Measurements from ENCODE around the gene CD164.

CD164 gene

DNA sequence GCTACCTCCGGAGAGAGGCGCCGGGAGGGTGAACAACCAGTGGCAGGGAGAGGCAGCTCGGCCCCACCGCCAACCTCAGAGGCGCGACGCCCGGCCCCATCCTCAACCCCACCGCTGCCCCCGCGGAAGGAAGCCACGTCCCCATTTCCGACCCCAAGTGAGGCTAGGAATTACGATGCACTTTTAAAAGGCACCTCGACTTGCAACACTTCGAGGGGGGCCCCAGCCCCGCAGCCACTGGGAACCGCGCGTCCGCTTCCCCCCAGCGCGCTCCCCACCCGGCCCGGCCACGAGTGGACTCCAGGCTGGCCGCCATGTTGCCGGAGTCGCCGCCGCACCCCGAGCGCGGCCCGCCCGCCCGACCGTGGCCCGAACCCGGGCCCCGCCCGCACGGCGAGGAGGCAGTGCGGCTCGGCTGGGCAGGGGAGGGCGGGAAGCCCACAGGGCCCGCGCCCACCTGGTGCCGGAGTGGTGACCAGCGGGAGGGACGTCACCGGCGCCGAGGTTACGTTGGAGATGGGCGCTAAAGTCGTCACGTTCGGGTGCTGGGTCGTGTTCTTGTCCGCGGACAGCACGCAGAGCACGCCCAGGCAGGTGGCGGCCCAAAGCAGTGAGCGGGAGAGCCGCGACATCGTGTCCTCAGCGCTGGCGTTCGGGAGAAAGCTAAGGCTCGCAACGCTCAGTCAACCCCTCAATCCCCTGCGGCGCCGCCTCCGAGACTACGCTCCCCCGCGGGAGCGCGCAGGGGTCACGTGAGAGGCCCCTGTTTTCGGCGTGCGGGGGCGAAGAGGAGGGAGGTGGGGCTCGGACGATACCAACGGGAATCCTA lies at the start of gene CD164:
CD164 (minus strand) TSS at position 721 of the 829 bp plus-strand sequence; CDS start at position 632, 89 bp downstream.
- peak; percentile 97 for DNase-seq

DNA sequence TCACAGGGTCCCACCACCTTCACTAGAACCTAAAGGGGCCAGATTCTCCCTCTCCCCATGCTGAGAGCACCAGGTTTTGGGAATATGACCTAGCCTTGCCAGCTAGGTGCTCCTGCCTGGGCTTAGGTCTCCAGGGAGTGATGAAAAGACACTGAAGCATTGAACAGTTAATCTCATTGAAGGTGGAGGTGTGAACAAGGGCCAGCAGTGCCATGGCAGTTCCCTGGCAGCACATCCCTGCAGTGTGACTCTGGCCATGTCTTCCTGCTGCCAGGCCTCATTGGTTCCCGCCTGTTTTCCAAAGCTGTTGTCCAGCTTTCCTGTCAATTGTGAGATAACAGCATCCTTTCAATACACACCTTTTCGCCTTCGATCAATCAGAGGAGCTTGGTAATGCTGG lies 47.2 kb upstream of the CD164 start:
- DNase-seq = no peak

DNA sequence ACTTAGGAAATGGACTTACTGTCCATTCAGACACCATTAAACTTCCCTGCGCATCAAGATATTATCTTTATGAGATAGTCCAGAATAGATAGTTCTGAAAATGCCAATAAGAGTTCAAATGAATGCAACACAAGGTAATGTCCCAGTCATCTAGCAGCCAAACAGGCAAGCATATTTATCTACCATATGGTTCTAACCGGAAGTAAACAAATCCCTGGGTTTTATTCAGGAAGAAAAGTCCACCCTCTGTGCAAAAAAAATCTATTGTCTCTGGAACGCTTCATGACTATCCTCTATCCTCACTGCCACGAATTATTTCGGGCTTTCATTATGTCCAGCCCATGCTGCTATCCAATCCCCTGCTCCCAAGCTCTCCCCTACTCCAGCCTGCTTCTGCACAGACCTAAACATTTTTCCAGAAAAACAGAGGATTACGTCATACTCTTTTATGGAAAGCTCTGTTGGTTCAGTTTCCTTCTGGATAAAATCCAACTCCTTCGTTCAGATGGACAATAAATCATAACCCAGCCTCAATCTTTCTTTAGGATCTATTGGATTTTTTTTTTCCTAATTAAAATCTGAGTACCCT lies 46.7 kb upstream of the CD164 start:
- no peak for DNase-seq

DNA sequence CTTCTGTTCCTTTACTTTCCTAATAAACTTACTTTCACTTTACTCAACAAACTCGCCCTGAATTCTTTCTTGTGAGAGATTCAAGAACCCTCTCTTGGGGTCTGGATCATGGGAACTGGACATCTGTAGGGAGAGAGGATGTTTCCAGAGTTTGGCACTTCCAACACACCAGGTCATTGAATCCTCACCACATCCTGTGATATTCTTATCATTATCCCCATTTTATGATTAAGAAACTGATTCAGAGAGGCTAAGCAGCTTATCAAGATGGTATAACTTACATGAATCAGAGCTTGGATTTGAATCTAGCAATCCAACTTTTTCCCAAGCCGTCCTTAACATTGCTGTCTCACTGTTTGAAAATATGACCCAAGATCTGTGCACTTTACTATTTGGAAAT lies 42.7 kb upstream of the CD164 start:
- no peak for DNase-seq

DNA sequence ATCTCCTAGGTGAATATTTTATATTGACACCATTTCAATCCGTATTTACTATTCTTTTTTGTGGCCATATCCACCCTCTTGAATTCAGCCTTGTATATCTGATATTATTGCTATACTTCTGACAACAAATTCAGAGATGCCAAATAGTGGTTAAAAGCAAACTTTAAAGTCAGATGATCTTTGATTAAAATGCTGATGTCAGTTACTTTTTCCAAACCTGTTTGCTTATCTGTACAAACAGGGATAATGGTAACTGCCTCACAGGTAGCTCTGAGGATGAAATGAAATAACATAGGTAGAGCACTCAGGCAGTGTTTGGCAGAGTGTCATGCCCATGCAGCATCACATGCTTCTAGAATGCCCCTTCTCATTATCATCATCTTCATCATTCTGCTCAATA lies 38.9 kb upstream of the CD164 start:
- DNase-seq = no peak

DNA sequence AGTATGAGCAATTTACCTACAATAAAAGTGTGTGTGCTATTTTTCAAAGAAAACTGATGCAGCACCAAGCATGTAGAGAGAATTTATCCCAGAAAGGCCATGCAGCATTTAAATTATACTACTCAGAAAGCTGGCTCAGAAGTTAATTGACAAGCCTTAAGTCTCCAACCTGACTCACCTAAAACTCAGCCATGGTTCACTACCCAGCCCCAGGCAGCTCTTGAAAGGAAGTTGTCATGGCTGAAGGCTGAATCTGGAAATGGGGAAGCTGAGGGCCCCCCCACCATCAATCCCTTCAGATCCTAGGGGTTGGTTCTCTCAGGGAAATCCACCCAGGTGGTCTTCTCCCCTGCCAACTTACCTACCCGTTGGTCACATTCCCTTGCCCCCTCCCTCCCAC lies 38.5 kb upstream of the CD164 start:
- no peak for DNase-seq

DNA sequence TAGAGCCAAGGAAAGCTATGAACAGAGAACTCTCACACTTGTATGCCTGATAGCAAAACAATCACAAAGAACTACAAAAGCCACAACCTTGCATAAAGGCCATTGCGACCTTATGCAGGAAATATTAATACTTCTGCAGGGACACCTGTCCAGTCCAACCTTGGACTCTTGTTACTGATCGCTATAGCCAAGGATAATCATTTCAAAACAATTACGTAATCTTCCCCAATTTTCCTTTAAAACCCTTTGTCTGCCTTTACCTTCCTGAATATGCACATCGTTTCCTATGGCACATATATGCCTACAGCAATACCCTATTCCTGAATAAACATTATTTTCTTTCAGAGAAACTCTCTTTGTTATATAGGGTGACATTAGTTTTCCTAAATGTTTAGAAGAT lies 35.4 kb upstream of the CD164 start:
- no peak for DNase-seq

DNA sequence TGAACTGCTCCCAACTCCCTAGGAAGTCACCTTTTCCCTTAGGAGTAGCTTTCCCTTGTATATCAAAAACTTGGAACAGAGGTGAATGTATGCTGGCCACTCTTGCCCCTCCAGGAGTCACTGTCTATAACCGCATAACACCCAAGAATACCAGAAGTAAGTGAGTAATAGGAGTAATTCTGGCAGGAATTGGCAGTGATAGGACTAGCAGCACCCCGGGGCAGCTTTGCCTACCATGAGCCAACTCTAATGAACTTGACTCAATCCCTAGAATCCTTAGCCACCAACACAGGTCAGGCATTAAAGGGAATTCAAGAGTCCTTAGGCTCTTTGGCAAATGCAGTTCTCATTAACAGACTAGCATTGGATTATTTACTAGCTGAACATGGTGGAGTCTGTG lies 28.8 kb upstream of the CD164 start:
- DNase-seq = no peak

DNA sequence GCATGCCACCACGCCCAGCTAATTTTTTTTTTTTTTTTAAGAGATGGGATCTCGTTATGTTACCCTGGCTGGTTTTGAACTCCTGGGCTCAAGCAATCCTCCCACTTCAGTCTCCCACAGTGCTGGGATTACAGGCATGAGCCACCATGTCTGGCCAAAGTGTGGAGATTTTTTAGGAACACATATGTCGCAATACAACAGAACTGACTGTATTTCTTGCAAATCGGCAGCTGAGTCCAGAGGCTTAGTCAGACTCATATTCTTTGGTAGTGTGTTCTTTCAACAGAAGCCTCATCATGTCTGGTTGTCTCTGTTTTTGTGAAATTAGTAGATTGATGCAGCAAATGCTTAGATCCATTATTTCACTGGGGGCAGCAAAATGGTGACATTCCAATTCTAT lies 23.9 kb upstream of the CD164 start:
- no peak for DNase-seq

DNA sequence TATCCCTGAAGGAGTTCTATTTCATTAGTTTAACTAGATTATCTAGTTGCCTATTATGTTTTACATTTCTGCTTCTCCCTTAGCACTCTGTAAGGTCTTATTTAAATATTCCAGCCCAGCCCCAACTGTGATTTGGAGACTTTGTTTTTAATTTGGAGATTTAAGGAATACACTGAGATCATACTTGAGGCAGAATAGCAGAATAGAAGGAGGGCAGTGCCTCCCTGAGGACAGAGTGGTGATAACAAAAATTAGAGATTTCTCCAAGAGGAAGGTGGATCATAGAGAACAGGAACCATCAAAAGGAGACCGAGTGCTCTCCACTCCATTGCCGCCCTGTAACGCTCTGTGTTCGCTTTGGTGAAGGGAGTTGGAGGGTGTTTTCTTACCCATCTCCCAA lies 14.8 kb upstream of the CD164 start:
- DNase-seq = peak; percentile 38

DNA sequence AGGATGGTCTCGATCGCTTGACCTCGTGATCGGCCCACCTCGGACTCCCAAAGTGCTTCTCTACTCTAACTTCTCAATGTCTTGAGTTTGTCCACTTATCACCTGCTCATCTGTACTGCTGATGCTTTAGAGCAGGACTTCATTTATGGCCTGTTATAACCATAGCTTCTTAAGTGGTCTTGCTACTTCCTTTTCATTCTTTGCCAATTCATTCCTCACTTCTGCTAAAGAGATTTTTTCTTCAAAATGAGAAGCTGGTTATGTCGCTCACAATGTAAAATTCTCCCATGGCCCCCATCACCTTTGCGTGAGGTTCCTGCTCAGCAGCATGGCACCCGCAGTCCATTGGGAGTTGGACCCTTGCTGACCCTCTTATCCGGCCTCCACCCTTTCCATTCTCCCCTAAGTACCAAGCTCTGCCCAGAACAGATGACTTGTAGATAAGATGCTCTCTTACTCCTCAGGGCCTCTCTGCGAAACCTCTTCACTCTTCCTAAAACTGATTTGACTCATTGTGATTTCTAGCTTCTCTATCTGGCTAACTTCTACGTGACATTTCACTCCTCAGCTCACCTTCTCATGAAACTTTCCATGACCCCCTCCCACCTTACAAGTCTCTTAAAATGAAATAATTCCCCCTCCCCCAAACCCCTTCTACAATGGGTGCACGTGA lies 13.9 kb upstream of the CD164 start:
- DNase-seq = no peak

DNA sequence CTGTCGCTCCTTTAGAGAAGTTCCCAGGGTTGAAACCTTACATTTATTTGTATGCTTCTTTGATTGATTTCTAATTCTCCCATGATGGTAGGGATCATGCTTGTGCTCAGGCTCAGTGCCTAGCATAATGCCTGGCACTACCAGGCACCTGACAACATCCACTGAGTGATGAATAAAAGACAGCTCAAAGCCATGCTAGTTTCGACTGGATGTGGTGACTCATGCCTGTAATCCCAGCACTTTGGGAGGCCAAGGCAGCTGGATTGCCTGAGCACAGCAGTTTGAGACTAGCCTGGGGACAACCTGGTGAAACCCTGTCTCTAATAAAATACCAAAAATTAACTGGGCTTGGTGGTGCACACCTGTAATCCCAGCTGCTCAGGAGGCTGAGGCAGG lies 11.6 kb upstream of the CD164 start:
- no peak for DNase-seq

DNA sequence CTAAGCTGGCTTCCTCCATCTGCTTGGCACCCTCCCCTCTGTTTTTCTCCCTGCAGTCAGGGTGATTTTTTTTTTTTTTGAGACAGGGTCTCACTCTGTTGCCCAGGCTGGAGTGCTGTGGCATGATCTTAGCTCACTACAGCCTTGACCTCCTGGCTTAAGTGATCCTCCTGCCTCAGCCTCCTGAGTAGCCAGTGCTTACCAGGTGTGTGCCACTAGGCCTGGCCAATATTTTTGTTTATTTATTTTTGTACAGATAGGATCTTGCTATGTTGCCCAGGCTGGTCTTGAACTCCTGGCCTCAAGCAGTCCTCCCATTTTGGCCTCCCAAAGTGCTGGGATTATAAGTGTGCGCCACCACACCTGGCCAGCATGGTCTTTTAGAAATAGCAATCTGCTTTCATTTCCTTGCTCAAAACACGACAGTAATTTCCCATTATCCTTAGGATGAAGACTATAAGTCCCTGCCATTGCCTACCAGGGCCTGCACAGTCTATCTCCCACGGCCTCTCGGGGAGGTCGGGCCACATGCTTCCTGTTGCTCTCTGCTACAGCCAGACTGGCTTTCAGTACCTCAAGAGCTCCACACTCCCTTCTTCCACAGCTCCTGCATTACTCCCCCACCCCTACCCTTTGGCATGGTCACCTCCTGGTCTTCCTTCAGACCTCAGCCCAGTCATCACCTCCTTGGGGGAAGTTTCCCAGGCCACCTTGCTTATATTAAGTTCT lies 11.1 kb upstream of the CD164 start:
- no peak for DNase-seq

DNA sequence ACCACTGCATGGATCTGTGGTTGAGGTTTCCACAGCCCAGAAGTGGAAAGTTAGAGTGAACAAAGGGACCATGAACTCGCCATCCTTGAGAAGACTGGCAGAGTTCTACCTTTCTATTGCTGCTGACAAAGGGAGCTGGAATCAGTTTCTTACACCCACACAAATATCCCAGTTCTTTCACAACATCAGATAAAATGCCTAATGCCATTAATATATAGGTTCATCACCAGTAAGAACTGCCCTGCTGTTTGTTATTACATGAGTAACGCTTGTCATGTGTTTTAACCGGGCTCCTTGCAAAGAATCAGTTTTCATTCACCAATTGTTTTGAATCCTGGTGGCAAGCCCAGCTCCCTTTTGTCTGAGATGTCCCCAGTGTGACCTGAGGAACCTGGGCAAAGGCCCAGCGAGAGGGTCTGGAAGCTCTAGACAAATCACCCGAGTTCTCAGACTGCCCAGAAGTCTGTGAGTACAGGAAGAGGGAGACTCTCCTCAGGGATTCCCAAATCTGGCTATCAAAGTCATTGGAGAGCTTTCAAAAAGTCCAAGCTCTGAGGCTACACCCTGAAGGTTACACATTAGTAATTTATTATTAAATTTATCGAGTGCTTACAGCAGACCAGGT lies 7.5 kb upstream of the CD164 start:
- DNase-seq = no peak

DNA sequence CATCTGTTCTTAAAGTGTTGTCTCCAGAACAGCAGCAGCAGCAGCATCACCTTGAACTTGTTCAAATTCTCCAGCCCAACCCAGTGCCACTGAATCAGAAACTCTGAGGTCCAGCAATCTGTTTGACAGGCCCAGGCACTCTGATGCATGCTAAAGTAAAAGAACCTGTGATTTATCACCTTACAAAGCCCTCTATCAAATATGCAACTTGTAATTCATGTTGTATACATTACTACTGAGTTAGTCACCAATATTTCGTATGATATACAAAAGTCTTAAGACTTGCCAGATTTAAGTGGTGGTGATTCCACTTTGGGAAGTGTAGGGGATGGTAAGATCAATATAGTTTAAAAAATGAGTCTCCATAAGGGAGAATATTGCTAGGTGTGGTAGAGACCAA lies 6.0 kb upstream of the CD164 start:
- no peak for DNase-seq

DNA sequence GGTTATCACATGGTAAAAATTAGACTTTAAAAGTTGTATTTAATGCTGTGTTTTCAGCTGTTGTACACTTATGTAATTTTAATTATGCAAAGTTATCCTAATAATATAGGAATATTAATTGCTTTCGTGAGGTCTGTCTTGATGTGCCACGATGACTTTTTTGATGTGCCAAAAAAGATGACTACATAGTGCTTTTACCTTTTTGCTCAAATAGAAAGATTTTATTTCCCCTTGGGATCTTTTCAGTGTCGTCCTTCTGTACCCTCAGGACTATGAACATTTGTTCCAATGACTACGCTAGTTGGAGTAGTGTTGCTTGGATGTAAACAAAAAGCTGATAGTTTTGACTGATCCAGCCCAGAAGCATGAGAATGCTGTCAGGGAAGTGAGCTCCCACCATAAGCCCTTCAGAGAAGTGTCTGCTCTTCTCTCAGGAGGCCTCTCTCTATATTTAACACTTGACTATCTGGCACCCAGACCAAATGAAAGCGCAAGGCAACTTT lies 1.2 kb upstream of the CD164 start:
- no peak for DNase-seq

DNA sequence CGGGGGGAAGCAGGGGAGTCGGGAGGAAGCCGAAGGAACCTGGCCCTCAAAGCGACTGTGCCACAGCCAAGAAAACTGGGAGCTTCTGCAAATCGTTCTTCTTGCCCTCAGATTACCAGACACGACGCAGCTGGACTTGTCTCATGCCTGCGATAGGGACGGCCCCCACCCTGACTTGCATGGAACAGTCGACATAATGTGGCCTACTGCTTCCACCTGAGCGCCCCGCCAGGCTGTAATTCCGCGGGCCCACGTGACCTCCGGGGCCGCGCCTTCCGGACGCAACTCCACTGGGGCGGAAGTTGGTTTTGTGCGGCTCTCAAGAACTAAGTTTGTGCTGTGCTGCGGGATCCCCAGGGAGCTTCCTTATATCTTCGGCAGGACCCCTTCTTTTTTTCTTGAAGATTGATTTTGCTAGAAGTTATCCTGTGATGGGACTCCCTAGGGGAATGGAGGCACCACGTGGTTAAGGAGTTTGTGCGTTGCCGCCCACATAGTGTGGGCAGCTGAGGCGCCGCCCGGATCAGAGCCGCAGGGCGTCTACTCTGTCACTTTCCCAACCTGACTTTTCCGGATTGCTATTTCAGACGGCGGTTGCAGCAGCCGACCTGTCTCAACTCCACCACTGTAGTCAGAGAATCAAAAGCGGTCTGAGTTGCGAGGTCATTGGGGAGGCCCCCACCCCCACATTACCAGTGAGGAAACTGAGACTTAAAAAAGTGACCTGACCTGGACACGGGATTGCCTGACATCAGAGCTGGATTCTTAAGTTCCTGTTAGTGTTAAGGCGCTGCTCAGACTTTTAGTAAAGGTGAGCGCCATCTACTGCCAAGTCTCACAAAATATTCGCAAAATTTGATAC lies 540 bp upstream of the CD164 start:
- DNase-seq = peak; percentile 96

DNA sequence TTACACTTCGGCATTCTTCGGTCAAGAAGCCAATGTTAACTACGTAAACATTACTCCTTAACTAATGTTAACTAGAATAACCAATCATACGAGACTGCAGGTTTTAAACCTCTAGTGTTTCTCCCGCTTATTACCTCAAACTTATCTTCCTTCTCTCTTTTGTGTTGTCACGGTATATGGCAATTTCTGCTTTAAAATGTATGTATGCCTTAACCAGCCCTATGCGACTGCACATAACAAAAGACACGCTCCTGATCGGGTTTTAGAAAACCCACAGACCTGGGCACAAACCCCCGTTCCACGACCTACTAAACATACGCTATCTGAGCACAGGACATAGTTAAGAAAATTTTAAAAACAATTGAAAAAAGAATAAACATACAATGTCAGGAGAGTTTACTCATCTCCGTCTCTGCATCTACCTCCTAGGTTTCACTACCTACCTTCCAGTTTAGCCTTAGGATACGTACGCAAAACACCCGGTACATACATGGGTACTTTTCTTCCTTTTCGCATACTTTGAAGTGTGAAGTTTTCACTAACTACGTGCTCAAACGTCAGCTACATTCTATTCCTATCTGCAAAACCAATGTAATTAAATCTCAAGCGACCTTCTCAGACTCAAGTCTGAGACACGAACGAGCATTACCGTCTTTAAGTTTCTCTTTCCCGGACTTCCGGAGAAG lies 1.1 kb downstream of the CD164 start:
- DNase-seq = peak; percentile 54

DNA sequence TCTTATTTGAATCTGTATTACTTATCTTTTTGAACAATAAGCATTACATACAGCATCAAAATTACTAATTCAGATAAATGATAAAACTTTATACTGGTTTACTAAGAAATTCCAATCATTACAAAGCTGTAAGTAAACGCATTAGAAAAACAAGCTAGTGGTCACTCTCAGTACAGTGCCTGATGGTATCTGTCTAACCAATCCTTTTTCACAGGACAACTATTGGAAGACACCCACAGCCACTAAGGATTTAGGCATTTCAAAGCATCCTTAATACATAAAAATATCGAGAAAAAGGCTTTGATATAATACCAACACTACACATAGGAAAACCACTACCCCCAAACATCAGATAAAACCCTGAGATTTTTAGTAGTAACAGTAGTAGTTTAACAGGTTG lies 2.6 kb downstream of the CD164 start:
- DNase-seq = peak; percentile 43

DNA sequence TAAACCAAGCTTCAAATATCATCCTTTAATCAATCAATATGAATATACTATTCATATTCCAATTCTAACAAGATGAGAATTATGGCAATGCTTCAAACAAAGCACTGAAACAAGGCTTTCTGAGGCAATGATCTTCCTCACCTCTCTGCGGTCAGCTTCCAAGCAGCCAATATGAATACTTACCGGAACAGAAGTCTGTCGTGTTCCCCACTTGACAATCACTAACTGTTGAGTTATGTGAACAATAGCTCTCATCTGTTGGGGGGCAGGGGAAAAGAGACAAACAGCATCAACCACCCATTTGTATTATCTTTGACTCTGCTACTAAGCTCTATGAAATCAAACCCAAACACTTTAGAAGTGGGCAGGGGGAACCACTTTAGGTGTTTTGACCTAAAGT lies 4.5 kb downstream of the CD164 start:
- no peak for DNase-seq

DNA sequence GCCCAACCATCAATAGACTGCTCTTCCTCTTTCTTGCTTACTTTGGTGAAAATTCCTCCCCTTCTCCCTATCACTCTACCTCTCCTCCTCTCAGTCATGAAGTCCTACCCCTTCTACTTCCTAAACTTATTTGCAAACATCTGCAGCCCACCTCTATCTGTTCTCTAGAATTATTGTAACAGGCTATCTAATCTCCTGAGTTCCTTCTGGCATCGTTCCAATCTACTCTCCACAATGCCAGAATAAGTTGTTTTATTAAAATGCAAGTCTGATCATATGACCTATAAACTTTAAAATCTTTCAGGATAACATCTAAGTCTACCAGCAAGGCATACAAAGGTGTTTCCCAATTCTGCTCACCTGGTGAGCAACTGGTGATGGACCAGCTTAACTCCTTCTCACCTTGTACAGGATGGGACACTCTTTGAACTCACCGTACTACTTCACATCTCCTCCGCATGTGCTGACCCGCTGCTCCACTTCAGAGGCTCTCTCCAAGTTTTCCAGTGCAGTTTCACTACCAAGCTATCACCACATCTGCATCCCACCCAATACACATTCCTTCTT lies 7.9 kb downstream of the CD164 start:
- DNase-seq = peak; percentile 56
